HG02642 (cell line): Measurements from ENCODE around the gene EFCC1.

Source experiments
- ATAC-seq: cut with Tn5 transposase; IDR thresholded peaks from one replicate; pipeline ENCODE4 v1.9.1; 2021; ENCODE audit warnings: mild to moderate bottlenecking; ENCODE audit not compliant: unreplicated experiment, poor library complexity

EFCC1 gene

GRCh38 chr3:128994581-128995546 lies 6.2 kb upstream of the EFCC1 start:
- no peak for ATAC-seq

GRCh38 chr3:128995737-128996136 lies 5.4 kb upstream of the EFCC1 start:
- ATAC-seq, result no peak

GRCh38 chr3:128996200-128996599 lies 4.9 kb upstream of the EFCC1 start:
- ATAC-seq, result no peak

GRCh38 chr3:128996726-128997125 lies 4.4 kb upstream of the EFCC1 start:
- ATAC-seq, result no peak

- no peak for ATAC-seq
Observed at GRCh38 chr3:128997486-128998133, 3.5 kb upstream of the EFCC1 start.

- ATAC-seq, result no peak
Observed at GRCh38 chr3:128998561-128998960, 2.5 kb upstream of the EFCC1 start.

GRCh38 chr3:128999102-128999501 lies 2.0 kb upstream of the EFCC1 start:
- ATAC-seq, result no peak

GRCh38 chr3:129000742-129001100 lies 383 bp upstream of the EFCC1 start:
- no peak for ATAC-seq

GRCh38 chr3:129001806-129002572 lies 885 bp downstream of the EFCC1 start:
- ATAC-seq, result no peak

- no peak for ATAC-seq
Observed at GRCh38 chr3:129002573-129003569, 1.8 kb downstream of the EFCC1 start.

- no peak for ATAC-seq
Observed at GRCh38 chr3:129003578-129004112, 2.5 kb downstream of the EFCC1 start.

- ATAC-seq, result no peak
Observed at GRCh38 chr3:129004639-129005295, 3.7 kb downstream of the EFCC1 start.

GRCh38 chr3:129005526-129006303 lies 4.6 kb downstream of the EFCC1 start:
- no peak for ATAC-seq

- no peak for ATAC-seq
Observed at GRCh38 chr3:129006864-129007263, 5.8 kb downstream of the EFCC1 start.

- ATAC-seq, result no peak
Observed at GRCh38 chr3:129007792-129008191, 6.7 kb downstream of the EFCC1 start.

GRCh38 chr3:129009266-129009665 lies 8.2 kb downstream of the EFCC1 start:
- ATAC-seq, result no peak

- ATAC-seq, result no peak
Observed at GRCh38 chr3:129010310-129010956, 9.3 kb downstream of the EFCC1 start.

GRCh38 chr3:129013491-129013891 lies 12.4 kb downstream of the EFCC1 start:
- ATAC-seq, result no peak
